Amygdala (tissue), 56 donors: ENCODE results near the gene PTPRD.

Experiments
- DNase-seq, 56 donors: peaks; one replicate each; lab custom pipeline; 2025; lab: John Stamatoyannopoulos, UW

Gene PTPRD

GRCh38 chr9:9257999-9258498 lies 1354.8 kb downstream of the PTPRD start:
- DNase-seq: no peak

- no peak for DNase-seq
Observed at GRCh38 chr9:9246726-9247125, 1366.1 kb downstream of the PTPRD start.

DNA sequence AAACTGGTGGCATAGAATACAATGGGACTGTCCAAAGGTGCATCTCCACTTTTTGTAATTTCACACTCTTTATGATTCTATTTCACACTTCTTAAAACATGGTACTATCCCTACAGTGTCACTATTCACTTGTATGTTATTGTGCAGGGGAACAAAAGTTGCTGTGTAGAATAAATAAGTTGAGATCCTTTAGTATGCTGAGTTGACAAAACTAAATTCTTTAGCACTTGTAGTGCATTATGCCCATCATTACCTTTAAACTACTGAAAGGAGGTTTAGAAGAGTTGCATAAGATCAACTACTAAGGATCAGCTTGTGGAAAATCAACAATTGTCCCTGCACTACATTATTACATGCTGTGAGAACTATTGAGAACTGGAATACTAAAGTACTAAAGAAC lies 1380.9 kb downstream of the PTPRD start:
- no peak for DNase-seq

DNA sequence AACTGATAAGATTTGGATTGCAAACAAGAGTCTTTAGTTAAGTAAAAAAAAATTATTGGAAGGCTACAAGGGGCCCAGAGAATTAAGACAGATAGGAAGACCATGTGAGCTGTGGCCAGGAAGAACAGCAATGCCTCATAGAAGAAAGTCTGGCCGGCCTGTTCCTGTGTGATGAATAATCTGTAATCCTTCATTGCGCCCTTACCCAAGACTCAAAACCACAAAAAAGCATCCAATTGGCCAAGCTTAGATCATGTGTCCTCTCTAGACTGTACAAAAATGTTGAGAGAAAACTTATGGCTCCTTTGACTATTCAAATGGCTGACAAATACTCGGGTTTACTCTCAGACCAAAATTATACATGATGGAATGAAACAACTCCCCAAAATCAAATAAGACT lies 1383.5 kb downstream of the PTPRD start:
- DNase-seq: no peak

DNA sequence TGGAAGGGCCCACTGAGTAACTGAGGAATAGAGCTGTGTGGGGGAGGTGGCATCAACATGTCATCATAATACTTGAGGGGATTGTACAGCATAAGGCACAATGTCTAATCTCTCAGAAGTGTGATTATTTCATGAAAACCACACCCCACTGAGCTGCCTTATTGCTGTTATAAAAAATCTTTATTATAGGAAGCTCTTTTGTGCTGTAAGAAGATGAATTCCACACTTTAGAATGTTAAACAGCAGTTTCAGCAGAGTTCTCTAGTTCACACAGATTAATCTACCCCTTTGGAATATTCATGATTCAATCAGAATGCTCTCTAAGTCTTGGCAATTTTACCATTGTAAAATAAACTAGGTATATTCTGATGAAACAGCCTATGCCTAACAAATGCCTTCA lies 1389.6 kb downstream of the PTPRD start:
- no peak for DNase-seq

- no peak for DNase-seq
Observed at GRCh38 chr9:9222730-9223129, 1390.1 kb downstream of the PTPRD start.

GRCh38 chr9:9216934-9217333 lies 1395.9 kb downstream of the PTPRD start:
- DNase-seq: no peak

DNA sequence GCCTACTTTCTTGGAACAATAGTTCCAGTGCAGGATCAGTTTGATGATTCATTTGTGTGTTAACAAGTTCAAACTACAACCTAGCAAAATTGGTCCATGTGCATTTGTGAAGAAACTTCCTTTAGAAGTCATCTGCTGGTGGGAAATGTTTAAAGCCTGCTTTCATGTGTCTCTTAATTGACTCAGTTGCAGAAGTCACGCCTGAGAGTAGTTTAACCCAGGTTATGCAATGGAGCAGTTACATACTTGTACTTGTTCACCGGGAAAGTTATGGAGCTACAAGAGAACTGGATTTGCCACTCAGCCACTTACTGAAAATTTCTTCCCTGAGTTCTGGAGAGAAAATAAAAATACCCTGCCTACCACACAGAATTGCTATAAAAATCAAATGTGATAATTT lies 1397.8 kb downstream of the PTPRD start:
- no peak for DNase-seq

DNA sequence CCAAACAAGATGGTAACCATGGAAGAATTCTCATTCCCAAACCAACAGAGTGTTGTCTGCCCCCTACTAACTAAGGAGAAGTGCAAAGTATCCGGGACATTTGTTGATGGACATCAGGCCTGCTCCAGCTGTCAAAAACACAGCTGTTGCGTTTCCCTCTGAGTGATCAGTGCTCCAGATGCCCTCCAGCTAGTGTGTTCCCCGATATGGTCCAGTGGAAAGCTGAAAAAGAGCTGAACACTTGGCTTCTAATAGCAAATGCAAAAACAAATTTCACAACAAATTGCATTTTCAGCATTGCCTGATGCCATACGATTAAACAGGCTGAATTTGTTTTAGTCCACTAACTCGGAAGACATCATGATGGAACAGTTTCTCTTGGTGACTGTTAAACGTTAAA lies 1398.7 kb downstream of the PTPRD start:
- DNase-seq: no peak

GRCh38 chr9:9212963-9213362 lies 1399.8 kb downstream of the PTPRD start:
- no peak for DNase-seq

DNA sequence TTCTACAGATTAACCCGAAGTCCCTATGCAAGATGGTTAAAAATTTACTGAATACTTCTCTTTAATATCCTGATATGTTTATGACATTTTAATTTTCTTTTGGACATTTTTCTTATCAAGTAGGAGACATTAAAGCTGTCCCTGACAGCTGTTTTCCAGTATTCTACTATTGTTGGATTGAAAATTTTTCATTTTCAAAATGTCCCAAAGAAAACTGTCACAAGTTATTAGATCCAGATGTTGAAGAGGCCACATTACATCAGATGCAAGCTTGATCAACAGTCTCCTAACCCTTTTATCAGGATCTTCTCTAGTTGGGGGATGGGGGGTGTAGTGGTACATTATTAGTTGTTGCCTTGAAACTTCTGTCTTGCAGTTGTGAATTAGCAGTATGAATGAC lies 1410.5 kb downstream of the PTPRD start:
- DNase-seq: no peak

DNA sequence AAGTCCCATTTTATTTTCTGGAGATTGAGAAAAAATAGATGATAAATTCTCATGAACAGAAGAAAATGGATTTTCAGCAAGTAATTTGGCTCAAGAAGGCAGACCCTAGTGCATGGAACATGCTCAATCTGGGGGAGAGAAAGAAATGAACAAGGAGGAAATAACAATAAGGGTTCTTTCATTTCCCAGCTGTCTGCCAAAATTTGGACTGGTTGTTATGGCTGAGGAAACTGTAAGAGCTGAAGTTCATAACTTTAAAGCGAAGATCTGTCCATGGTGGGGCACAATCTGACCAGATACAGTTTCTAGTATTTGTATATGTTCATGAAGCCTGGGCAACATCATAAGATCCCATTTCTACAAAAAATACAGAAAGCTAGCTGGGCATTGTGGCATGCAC lies 1426.7 kb downstream of the PTPRD start:
- no peak for DNase-seq

- no peak for DNase-seq
Observed at GRCh38 chr9:9182431-9182830, 1430.4 kb downstream of the PTPRD start.

DNA sequence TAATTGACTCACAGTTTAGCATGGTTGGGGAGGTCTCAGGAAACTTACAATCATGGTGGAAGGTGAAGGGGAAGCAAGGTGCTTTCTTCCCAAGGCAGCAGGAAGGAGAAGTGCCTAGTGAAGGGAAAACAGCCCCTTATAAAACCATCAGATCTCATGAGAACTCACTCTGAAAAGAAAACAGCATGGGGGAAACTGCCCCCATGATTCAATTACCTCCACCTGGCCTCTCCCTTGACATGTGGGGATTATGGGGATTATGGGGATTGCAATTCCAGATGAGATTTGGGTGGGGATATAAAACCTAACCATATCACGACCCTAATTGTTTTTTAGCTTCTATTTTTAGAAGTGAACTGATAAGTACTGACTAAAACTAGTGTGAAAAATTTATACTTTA lies 1435.7 kb downstream of the PTPRD start:
- no peak for DNase-seq

- no peak for DNase-seq
Observed at GRCh38 chr9:9174358-9174757, 1438.4 kb downstream of the PTPRD start.

DNA sequence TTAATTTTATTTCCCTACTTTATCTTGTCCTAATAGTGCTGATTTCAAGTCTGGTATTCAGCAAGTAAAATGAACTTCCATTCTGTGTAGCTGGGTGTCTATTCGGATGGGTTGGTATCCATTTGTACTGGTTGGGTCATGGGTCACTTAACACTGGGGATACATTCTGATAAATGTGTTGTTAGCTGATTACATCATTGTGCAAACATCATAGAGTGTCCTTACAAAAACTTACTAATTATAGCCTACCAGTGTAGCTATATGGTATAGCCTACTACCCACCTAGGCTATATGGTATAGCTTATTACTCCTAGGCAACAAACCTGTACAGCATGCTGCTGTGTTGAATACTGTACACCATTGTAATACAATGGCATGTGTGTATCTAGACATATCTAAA lies 1439.5 kb downstream of the PTPRD start:
- no peak for DNase-seq

- DNase-seq: peak in 5 of 56 donors; percentile 0 to 2 (median 1)
Observed at GRCh38 chr9:9170439-9171134, 1442.2 kb downstream of the PTPRD start.

DNA sequence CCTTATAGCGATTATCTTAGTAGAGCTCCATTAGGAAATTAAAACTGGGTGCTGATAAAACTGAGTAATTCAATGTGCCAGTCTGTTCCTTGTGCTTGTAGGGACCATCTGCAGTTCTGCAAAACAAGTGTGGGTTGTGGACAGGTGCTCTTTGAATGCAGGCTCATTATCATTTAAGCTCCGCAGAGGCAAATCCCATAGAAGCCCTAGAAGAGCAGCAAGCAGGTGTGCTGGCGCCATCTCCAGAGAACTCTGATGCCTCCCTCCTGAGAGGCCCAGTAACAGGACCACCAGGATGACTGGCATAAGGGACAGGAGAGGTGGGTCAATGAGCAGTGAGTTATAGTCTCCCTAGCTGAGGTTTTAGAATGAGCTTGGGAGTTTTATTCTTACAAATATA lies 1470.8 kb downstream of the PTPRD start:
- peak in 1 of 56 donors; percentile 10 for DNase-seq

DNA sequence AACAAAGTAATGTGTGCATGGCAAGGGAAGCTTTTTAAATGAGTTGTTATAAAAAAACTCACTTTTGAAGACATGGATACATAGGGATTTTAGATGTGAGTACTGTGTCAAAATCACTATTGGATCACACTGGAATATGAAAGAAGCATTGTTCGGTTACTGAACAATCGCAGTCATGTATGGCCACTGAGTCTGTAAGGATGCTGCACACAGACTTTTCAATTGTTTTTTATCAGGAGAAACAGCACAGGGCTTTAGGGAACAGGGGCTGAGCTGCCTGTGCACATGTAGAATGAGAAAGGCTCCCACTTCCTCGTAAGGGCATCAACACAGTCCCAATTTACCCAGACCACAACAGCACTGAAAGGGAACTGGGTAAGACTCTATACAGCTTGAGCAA lies 1479.3 kb downstream of the PTPRD start:
- peak in 18 of 56 donors; percentile 3 to 48 (median 16) for DNase-seq

DNA sequence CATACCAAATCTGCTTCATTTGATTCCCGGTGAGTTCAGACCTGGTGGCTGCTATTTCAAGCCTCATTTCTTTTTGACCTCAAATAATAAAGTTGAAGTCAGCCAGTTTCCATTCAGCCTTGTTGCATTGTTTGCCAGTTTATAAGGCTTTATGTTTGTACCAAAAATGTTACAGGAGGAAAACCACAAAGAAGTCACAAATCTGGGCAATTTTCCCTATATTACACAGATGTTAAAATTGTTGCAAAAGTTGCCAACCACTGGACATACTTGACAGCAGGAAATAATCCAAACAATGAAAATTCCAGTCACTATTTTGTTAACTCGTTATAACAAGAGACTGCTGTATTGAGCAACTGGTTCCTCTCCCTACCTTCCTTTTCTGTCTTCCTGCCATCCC lies 1488.2 kb downstream of the PTPRD start:
- no peak for DNase-seq

DNA sequence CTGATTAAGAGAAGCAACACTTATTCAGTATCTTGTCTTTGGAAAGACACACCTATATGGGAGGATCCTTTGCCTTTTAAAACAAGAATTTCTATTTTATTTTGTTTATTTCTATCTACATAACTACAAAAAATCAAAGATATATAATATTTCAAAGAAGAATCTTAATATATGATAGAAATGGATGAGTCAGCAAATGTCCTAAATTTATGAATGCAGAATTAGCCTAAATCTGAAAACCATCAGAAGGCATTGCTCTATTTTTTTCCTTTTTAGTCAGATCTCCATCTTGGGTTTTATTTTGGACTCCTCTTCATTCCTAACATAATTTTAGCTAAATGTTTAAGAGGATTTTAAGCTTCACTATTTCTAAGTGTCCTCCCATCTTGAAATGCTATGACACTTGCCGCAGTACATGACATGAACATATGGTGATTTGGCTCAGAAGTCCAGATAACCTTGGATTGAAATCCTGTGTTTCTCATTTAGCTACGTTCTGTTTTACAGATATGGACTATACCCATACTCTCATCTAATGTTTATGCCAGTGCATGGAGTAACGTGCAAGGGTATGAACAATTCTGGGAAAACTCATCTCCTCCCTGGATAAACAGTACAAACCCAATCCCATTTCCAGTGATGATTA lies 1490.4 kb downstream of the PTPRD start:
- no peak for DNase-seq

DNA sequence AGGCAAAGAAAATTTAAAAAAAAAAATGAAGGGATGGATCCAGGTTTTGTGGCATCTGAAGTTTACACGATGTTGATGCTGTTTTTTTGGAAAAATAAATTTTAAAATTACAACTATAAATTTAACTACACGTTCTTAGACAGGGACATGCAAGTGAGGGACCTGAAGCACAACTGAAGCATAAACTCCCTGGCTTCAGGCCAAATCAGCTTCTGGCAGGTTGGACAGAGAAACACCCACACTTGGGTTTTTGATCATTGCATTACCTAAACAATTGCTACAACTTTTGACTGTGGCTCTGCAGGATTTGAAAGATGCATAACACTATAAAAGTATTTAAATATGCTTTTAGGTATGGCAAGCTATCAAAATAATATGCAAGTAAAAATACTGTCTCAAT lies 1494.9 kb downstream of the PTPRD start:
- no peak for DNase-seq
